HG03045 (cell line): ENCODE data around the gene PTPN1.
"Not testable (repeated sequence)": the region's sequence is repeated elsewhere in the genome, so short reads cannot be mapped to it uniquely, and the experiment has no call there.

ENCODE experiments used
- ATAC-seq: cut with Tn5 transposase; IDR thresholded peaks from one replicate; pipeline ENCODE4 v1.9.1; 2021; ENCODE audit warnings: mild to moderate bottlenecking, moderate library complexity; ENCODE audit not compliant: unreplicated experiment

PTPN1 gene

DNA sequence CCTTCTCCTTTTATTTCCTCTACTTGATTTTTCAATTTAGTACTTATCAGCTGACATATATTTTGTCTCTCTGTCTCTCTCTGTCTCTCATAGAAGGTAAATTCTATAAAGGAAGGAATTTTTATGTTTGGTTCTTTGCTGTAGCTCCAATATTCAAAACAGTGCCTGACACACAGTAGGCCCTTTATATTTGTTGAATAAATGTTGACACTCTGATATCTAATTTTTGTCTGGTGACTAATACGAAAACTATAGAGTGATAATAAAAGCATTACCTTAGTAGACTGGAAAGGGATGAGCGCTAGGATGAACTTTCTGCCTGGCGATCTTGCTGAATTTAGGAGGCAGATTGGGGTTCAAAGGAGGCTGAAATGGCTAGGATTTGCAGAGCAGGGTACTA is 42.8 kb downstream of the PTPN1 start:
- no peak for ATAC-seq

DNA sequence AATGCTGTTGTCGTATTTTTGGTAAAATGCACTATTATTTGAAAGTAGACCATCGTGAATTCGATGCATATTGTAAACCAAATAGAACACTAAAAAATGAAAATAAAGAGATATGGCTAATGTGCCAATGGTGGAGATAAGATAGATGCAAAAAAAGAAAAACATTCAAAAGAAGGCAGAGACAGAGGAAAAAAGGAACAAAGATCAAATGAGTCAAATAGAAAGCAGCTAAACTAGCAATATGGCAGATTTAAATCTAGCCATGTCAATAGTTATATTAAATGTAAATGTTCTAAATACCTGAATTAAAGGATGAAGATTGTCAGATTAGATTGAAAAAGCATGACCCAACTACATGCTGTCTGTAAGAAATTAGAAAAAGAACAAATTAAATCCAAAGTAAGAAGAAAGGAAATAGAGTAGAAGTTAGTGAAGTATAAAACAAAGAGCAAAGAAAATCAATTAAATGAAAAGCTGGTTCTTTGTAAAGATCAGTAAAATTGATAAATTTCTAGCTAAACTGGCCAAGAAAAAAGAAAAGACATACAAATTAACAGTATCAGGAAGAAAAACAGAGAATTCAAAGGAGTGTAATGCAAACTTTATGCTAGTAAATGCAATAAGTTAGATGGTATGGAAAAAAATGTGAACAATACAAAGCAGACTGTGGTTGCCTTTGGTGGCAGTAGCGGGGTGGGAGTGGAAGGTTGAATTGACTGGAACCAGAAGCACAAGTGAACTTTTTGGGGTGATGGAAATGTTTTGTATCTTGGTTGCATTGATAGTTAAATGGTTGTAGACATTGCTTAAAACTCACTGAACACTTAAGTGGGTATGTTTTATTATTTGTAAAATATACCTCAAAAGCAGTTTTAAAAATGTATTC is 44.8 kb downstream of the PTPN1 start:
- no peak for ATAC-seq

DNA sequence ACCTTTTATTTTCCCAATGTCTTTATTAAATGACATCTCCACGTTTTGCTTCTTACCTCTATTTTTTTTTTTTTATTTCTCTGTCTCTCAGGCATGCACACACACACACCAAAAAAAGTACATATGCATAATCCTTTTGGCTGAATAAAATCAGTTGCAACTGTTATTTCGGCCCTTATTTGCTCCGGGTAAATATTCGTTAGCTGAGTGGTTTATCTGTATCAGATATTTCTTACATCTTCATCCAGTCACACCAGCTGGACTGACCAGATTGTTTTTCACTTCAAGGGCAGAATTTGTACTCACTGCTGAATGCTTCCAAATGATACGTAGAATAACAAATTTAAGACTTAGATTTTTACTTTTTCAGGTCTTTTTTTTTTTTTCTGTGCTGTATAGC is 45.5 kb downstream of the PTPN1 start:
- no peak for ATAC-seq

DNA sequence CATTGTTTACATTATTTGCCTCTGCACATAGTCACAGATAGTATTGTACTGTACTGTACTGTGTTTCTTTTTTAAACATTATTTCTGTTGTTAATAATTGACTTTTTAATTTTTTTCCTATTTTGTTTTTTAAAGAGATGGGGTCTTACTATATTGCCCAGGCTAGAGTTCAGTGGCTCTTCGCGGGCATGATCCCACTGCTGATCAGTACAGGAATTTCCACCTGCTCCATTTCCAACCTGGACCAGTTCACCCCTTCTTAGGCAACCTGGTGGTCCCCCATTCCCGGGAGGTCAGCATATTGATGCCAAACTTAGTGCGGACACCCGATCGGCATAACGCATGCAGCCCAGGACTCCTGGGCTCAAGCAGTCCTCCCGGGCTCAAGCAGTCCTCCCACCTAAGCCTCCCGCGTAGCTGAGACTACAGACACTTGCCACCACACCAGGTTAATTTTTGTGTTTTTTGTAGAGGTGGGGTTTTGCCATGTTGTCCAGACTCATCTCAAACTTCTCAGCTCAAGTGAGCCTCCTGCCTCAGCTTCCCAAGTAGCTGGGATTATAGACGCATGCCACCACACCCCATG is 47.5 kb downstream of the PTPN1 start:
- ATAC-seq: no peak

DNA sequence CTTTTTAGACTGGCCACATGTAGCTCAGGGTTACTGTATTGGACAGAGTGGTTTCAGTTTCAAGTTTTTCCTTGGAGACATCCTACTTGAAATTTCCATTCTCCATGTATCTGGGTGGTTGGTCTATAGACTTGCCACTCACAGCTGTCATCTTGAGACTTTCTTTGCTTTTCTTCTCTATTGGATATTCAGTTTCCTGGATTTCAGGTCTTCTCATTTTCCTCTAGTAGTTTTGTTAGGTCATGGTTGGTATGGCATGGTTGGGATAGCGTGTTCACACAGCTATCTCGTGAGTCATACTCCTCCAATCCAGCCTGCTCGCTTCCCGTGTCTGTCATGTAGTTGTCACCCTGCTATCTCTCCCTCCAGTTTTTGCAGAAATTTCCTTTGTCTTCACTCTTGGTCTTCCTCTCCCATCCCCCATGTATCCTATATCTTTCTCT is 48.3 kb downstream of the PTPN1 start:
- ATAC-seq: no peak

DNA sequence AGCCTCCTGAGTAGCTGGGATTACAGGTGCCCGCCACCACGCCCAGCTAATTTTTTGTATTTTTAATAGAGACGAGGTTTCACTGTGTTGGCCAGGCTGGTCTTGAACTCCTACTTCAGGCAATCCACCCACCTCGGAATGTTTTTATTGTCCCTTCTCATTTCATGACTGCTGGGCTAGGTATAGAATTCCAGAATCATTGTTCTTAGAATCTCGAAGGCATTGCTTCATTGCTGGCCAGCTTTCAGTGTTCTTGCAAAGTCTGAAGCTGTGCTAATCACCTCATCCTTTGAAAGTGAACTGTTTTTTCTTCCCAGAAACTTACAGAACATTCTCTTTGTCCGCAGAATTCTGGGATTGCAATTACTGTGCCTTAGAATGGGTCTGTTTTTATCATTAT is 49.0 kb downstream of the PTPN1 start:
- ATAC-seq: no peak

DNA sequence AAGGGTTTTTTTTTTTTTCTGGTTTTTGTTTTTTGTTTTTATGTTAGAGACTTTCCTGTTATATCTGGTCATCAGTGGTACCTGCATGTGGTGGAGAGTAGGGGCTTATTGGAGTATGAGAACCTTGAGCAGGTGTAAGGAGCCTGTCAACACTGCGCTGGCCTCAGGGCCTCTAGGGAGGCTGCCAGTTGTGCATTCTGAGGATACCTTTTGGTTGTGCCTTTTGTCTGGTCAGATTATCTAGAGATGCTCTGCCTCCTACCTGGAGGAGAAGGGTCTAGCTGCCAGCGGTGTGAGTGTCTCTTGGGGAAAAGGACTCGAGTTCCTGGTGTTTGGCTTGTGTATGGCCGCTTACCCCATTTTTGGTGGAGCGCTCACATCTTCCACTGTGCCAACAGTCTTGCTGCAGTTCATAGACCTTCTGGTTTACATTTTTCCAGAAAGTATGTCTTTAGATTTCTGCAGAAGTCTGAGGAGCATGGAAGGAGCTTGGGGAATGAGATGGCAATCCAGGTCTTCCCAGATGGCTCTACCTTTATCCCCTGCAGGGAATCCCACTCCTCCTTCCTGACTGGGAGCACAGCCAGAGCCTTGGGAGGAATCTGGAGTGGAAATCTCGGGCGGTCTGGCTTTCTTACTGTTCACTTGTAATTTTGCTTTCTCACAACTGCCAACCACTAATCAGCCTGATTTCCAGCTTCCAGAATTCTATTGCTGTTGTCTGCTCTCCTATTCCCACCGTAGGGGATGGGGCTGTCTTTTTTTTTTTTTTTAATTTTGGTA is 49.9 kb downstream of the PTPN1 start:
- no peak for ATAC-seq

DNA sequence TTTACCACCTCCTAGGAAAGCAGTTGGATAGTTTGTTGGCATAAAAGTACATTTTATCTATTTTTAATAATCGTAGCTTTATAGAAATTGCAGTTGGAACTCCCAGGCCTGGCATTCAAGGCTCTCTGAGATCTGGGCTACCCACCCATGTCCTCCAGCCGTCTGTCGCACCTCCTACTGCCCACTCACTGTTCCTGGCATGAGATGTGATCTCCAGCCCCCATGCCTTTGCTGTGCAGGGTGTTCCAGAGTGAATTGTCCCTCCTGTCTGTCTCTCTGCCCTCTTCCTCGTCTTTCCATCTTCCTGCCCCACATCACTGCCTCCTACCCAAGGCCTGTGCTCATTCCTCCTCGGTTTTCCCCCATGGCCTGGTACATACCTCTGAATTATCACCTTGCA is 50.7 kb downstream of the PTPN1 start:
- no peak for ATAC-seq

DNA sequence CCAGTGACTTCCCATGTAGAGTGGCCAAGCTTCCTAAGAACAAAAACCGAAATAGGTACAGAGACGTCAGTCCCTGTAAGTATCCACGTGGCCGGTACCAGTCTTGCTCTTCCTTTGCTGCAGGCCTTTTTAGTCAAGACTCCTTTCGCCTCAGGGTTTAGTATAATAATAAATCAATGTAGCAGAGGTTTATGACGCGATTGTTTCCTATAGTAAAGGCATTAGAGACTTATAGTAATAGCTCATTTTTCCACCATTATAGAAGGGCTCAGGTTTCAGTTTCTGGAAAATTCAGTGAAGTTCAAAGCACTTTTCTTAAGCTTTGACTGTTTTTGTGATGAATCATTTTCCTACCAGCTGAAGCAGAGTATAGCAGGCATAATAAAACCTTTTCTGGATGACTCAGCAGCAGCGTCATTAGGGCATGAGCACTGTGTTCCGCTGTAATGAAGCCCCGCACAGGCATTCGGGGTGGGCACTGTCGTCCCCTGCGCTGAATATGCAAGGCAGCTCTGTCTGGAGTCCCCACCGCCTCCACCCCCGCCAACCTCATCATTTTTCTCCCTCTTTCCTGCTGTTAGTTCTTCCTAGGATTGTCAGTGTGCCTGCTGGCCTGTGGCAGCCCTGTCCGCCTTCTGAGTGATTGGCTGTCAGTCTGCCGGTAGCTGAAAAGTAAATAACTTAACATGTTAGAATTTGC is 51.3 kb downstream of the PTPN1 start:
- ATAC-seq: no peak

DNA sequence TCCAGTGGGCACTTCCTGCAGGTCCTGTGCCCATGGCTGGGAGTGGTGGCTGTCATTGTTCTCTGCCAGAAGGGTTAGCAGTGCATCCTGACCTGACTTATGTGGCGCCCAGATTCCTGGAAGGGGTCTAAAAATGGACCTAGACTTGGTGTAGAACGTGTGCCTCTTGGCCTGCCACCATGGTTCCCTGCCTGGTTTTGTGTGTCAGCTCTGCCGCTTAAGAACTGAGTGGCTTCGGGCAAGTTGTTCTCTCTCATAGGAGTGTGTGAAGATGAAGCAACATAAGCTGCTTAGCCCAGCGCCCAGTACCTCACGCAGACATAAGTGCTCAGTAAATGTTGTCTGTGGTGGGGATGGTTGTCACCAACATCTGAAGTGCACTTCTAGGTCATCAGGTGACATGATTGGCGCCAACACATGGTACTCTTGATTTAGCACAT is 52.1 kb downstream of the PTPN1 start:
- ATAC-seq: no peak

DNA sequence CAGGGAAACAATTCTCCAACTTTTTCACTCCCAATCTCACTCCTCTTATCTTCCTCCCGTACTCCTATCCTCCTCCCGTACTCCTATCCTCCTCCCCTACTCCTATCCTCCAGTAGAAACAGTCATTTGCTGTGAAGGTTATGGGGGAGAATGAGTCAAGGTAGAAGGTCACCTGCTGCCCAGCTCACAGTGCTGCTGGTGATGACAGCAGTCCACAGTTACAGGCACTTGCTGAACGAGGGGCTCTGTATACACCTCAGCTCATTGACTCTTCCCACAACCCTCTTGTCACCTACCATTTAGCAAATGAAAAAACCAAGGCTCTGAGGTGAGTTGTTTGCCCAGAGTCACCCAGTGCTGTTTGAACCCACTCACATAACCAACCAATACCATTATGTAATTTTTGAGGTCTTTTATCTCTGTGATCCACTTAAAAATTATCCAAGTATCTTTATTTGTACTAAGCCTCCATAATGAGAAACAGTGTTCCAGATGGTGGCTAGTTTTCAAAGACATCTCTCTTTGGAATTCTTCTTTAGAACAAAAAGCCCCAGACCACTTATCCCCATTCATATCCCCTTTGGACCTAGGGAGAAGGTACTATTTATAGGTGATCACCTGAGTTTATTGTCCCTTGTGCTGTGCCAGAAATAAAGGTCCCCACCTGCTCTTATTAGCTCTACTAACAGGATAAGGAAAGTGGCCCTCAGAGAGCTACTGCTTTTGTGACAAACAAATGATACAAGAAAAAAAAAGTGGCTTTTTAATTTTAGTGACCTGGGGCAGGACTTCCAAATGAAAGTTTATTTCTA is 53.2 kb downstream of the PTPN1 start:
- no peak for ATAC-seq

DNA sequence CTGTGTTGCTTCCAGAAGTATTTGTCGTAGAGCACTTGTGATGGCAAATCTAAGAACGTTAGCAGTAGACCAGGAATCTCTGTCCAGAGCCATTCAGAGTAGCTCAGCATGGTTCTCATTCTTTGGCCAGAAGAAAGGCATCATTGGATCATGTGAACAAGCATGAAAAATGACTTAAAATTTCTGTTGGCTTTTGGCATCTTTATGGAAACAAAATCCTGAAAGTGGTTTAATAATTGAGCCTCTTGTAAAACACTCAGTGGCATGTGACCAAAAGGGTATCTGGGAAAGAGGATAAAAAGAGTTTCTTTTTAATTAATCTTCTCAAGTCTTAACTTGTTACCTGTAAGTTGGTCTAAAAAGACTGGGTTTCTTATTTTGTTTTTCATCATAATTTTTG is 55.2 kb downstream of the PTPN1 start:
- no peak for ATAC-seq

DNA sequence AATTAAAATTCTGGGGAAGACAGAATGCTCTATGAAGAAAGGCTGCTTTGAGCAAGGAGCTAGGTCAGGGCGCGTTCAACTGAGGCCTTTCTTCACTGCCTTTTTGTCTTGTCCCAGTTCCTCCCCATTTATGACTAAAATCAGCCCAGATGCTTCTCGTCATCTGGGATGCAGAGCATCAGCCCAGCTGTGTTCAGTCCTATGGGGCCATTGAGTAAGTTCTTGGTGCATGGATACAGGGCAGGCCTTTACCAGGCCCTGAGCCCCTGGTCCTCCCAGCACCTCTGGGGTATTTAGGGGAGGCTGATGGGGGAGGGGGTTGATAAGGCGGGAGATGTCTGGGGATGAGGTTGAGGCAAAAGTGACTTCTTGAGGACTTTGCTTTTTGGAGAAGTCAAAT is 55.7 kb downstream of the PTPN1 start:
- no peak for ATAC-seq

DNA sequence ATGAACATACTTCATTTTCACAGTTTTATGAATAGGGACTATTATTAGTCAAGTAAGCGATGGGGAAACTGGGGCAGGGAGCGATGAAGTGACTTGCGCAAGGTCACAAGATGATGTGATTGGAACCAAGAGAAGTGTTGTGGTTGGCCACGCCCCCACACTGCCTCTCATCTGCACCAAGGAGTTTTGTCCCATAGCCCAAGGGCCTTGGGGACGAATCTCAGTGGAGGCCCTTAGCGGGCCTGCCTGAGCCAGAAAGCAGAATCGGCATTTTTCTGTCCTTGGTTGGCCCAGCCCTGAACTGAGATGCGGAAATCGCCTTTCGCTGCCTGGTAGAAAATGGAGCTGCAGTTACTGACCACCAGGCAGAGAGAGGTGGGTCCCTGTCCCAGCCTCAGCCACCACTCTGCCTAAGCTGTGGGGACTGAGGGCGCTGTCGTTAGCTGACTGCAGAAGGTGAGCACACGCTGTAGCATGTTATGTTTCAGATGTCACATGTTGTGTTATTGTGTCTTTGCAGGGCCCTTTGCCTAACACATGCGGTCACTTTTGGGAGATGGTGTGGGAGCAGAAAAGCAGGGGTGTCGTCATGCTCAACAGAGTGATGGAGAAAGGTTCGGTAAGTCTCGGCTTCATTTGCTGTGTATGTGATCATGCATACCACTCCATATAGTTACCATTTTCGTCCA is 57.8 kb downstream of the PTPN1 start:
- no peak for ATAC-seq

DNA sequence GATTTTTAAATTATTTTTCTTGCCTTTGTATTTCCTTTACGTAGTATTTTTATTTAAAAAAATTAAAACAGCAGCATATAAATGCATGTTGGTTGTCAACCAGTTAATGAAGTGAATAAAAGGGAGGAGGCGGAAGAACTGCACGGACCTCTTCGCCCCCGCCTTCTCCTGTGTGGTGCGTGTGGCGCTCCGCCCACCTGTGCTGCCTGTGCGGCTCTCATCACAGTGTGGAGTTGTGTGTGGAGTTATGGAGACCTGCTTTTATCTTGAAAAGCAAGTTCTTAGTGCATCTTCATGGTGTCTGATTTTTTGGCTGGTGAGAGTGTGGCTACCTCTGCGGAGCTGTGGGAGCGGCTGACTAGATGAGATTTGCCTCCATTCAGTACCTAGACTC is 58.4 kb downstream of the PTPN1 start:
- no peak for ATAC-seq

DNA sequence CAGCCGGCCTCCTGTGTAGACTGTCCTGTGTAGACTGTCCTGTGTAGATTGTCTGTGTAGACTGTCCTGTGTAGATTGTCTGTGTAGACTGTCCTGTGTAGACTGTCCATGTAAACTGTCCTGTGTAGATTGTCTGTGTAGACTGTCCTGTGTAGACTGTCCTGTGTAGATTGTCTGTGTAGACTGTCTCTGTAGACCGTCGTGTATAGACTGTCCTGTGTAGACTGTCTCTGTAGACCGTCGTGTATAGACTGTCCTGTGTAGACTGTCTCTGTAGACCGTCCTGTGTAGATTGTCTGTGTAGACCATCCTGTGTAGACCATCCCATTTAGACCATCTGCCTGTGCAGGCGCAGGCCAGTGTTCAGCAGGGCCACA is 59.3 kb downstream of the PTPN1 start:
- ATAC-seq: not testable (repeated sequence)

DNA sequence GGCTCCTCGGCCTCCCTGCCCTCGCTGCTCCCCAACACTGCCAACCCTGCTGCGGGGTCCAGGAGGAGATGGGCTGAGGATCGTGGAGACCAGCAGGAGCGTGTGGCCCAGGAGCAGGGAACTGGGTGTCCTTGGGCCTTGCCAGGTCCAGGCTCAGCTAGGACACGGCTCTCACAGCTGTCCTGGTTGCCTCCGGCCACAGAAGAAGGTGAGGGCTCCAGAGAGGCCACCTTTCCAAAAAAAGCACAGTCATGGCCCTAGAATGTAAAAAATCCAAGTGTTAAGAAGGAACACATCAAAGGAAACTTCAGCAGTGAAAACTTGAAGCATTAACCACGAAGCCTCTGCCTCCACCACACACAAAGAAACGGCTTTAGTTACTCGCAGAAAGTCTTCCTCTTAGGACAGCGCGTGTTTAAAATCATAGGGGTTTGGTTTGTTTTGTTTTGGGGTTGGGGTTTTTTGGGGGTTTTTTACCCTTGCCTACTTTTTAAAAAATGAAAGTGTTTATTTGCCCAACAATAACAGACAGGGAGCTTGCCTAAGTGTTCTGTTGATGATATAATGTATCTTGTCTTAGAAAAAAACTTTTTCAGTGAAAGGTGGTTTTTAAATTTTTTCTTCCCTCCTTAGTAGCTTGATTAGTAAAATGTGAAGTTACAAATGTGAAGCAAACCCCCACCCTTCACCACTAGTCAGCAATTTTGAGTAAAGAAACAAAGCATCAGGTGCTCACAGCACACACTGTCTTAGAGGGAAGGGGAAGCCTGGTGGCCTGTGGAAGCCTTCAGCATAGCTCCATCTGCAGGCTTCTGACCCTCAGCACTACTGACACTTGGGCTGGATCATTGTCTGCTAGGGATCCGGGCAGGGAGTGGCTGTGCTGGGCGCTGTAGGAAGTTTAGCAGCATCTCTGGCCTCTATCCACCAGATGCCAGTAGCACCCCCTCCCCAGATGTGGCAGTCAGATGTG is 60.0 kb downstream of the PTPN1 start:
- peak; percentile 63 for ATAC-seq

DNA sequence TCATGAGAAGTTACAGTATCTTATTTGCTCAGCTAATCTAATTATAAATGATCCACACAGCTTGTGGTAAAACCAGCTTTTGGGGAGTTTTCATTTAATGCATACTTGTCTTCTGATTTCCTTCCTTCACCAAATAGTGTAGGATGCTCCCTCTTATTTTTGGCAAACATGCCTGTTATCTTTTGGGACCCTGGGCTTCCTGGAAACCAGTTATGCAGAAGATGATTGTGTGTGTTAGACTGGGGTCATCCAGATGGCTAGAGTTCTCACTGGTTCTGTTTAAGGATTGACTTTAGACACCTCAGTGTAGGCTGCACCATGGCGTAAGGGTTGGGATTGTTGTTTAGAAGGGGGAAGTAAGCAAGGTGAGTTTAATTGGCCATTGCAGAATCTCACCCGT is 61.3 kb downstream of the PTPN1 start:
- no peak for ATAC-seq
